ENCODE measurements around the gene CREBZF.
A peak's percentile ranks its signal among the peaks of the same experiment; 100 is the strongest.

The CREBZF gene

GRCh38 chr11:85661972-85662664 is 2.8 kb downstream of the CREBZF start:
- TF ChIP-seq ZNF121 (tag by site-specific recombination; IDR thresholded peaks at IDR 0.05) (no peak), PRDM6 (tag by site-specific recombination; IDR thresholded peaks at IDR 0.05) (peak; percentile 49)
- no peaks in the 10 kb centered on the region for H3K4me1 ChIP-seq (ENCODE audit: control insufficient read depth, insufficient read depth, low read length)
- H3K9me3 ChIP-seq (ENCODE audit: control insufficient read depth, insufficient read depth, low read depth, low read length) = no peaks in the 10 kb centered on the region
- peaks cover 23 to 67% of the 10 kb centered on the region in 2 experiments; a peak in 2 of 3 replicates for H3K36me3 ChIP-seq (ENCODE audit: control insufficient read depth in 2 of 2, insufficient read depth in 1 of 2, low read length in 2 of 2)
- no peak overlapping the region for H3K27ac ChIP-seq (ENCODE audit: extremely low read depth, low read depth, low read length)
- H3K4me3 ChIP-seq (ENCODE audit: low read depth, low read length) = peak overlapping the region; percentile 91
- POLR2A ChIA-PET = interaction anchor here (0.6 to 3.4 kb wide), 3 partner anchors 9 to 1193 kb away, joined by 3 to 16 read pairs (median 3); partner anchors contain the start of gene TMEM126B
- CTCF ChIA-PET = no interaction called here

DNA sequence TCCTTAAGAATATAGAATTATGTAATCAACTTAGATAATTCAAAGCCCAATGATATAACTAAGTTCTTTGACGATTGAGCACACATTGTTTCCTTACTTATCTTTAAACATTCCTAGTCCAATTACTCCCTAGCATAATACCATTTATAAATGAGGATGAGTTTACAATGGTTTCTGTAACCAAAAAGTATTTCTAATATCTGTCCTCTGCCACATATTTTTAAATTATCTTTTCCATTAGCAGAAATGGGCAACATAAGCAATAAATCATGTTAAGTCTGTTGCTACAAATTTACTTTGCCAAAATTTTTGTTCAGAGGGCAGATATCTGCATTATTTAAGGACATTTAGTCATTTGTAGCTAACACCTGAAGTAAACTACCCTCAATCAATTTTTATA is 6.7 kb downstream of the CREBZF start:
- TF ChIP-seq, protein P1, sequence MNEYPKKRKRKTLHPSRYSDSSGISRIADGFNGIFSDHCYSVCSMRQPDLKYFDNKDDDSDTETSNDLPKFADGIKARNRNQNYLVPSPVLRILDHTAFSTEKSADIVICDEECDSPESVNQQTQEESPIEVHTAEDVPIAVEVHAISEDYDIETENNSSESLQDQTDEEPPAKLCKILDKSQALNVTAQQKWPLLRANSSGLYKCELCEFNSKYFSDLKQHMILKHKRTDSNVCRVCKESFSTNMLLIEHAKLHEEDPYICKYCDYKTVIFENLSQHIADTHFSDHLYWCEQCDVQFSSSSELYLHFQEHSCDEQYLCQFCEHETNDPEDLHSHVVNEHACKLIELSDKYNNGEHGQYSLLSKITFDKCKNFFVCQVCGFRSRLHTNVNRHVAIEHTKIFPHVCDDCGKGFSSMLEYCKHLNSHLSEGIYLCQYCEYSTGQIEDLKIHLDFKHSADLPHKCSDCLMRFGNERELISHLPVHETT (tag by site-specific recombination; IDR thresholded peaks at IDR 0.05) = no peak
- TF ChIP-seq, protein P2, sequence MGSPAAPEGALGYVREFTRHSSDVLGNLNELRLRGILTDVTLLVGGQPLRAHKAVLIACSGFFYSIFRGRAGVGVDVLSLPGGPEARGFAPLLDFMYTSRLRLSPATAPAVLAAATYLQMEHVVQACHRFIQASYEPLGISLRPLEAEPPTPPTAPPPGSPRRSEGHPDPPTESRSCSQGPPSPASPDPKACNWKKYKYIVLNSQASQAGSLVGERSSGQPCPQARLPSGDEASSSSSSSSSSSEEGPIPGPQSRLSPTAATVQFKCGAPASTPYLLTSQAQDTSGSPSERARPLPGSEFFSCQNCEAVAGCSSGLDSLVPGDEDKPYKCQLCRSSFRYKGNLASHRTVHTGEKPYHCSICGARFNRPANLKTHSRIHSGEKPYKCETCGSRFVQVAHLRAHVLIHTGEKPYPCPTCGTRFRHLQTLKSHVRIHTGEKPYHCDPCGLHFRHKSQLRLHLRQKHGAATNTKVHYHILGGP (tag by site-specific recombination; IDR thresholded peaks at IDR 0.05) = no peak
- TF ChIP-seq MZF1 (tag by site-specific recombination; IDR thresholded peaks at IDR 0.05; ENCODE audit: borderline replicate concordance) (no peak), BCL11A (tag by site-specific recombination; IDR thresholded peaks at IDR 0.05; ENCODE audit: low read depth) (no peak)
- TF ChIP-seq, protein P3, sequence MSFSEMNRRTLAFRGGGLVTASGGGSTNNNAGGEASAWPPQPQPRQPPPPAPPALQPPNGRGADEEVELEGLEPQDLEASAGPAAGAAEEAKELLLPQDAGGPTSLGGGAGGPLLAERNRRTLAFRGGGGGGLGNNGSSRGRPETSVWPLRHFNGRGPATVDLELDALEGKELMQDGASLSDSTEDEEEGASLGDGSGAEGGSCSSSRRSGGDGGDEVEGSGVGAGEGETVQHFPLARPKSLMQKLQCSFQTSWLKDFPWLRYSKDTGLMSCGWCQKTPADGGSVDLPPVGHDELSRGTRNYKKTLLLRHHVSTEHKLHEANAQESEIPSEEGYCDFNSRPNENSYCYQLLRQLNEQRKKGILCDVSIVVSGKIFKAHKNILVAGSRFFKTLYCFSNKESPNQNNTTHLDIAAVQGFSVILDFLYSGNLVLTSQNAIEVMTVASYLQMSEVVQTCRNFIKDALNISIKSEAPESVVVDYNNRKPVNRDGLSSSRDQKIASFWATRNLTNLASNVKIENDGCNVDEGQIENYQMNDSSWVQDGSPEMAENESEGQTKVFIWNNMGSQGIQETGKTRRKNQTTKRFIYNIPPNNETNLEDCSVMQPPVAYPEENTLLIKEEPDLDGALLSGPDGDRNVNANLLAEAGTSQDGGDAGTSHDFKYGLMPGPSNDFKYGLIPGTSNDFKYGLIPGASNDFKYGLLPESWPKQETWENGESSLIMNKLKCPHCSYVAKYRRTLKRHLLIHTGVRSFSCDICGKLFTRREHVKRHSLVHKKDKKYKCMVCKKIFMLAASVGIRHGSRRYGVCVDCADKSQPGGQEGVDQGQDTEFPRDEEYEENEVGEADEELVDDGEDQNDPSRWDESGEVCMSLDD (tag by site-specific recombination; IDR thresholded peaks at IDR 0.05) = no peak
- TF ChIP-seq, protein P4, sequence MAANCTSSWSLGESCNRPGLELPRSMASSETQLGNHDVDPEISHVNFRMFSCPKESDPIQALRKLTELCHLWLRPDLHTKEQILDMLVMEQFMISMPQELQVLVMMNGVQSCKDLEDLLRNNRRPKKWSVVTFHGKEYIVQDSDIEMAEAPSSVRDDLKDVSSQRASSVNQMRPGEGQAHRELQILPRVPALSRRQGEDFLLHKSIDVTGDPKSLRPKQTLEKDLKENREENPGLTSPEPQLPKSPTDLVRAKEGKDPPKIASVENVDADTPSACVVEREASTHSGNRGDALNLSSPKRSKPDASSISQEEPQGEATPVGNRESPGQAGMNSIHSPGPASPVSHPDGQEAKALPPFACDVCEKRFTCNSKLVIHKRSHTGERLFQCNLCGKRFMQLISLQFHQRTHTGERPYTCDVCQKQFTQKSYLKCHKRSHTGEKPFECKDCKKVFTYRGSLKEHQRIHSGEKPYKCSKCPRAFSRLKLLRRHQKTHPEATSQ (tag by site-specific recombination; IDR thresholded peaks at IDR 0.05) = no peak
- POLR2A ChIA-PET = interaction anchor here (1.9 kb wide), 1 partner anchor 10 kb away, joined by 9 read pairs; the partner anchor contains the start of gene TMEM126A
- no peaks in the 10 kb centered on the region for H3K4me1 ChIP-seq (ENCODE audit: control insufficient read depth, insufficient read depth, low read length)
- H3K36me3 ChIP-seq (ENCODE audit: control insufficient read depth in 2 of 2, insufficient read depth in 1 of 2, low read length in 2 of 2) = peaks cover 25 to 92% of the 10 kb centered on the region in 2 experiments
- H3K9me3 ChIP-seq (ENCODE audit: control insufficient read depth, insufficient read depth, low read depth, low read length) = no peaks in the 10 kb centered on the region
- CTCF ChIA-PET = no interaction called here
- no peak overlapping the region for H3K4me3 ChIP-seq (ENCODE audit: low read depth, low read length)
- H3K27ac ChIP-seq (ENCODE audit: extremely low read depth, low read depth, low read length) = no peak overlapping the region

DNA sequence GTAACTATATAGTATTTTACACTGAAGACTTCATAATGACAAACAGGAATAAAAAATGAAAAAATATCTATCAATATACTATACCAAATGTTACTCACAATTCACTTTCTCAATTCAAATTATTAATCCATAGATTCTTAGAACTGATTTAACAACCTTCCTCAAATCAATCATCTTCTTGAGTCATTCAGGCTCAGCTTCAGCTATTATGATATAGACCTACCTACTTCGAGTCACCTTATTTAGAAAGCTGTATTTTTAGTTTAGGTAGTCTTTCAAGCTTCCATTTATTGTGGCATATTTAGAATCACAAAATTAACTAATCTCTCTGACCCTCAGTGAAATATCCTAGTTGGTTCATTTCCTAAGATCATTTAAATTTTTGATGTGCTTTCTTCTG is 8.2 kb downstream of the CREBZF start:
- H3K36me3 ChIP-seq (ENCODE audit: control insufficient read depth in 2 of 2, insufficient read depth in 1 of 2, low read length in 2 of 2) = peaks cover 25 to 83% of the 10 kb centered on the region in 2 experiments
- H3K9me3 ChIP-seq (ENCODE audit: control insufficient read depth, insufficient read depth, low read depth, low read length) = no peaks in the 10 kb centered on the region
- H3K4me1 ChIP-seq (ENCODE audit: control insufficient read depth, insufficient read depth, low read length) = no peaks in the 10 kb centered on the region
- H3K27ac ChIP-seq (ENCODE audit: extremely low read depth, low read depth, low read length) = no peak overlapping the region
- H3K4me3 ChIP-seq (ENCODE audit: low read depth, low read length) = no peak overlapping the region
- CTCF ChIA-PET = no interaction called here
- POLR2A ChIA-PET = interaction anchor here (1.9 kb wide), 1 partner anchor 9 kb away, joined by 9 read pairs; the partner anchor contains the start of gene TMEM126A
- TF ChIP-seq ZNF140 (tag by site-specific recombination; IDR thresholded peaks at IDR 0.05) (no peak), KLF1 (tag by site-specific recombination; IDR thresholded peaks at IDR 0.05) (no peak), BCL11A (tag by site-specific recombination; IDR thresholded peaks at IDR 0.05; ENCODE audit: low read depth) (no peak), ZNF521 (tag by site-specific recombination; IDR thresholded peaks at IDR 0.05) (no peak), GLI4 (tag by site-specific recombination; IDR thresholded peaks at IDR 0.05) (no peak), ZNF660 (tag by site-specific recombination; IDR thresholded peaks at IDR 0.05) (no peak)
- TF ChIP-seq, protein P5, sequence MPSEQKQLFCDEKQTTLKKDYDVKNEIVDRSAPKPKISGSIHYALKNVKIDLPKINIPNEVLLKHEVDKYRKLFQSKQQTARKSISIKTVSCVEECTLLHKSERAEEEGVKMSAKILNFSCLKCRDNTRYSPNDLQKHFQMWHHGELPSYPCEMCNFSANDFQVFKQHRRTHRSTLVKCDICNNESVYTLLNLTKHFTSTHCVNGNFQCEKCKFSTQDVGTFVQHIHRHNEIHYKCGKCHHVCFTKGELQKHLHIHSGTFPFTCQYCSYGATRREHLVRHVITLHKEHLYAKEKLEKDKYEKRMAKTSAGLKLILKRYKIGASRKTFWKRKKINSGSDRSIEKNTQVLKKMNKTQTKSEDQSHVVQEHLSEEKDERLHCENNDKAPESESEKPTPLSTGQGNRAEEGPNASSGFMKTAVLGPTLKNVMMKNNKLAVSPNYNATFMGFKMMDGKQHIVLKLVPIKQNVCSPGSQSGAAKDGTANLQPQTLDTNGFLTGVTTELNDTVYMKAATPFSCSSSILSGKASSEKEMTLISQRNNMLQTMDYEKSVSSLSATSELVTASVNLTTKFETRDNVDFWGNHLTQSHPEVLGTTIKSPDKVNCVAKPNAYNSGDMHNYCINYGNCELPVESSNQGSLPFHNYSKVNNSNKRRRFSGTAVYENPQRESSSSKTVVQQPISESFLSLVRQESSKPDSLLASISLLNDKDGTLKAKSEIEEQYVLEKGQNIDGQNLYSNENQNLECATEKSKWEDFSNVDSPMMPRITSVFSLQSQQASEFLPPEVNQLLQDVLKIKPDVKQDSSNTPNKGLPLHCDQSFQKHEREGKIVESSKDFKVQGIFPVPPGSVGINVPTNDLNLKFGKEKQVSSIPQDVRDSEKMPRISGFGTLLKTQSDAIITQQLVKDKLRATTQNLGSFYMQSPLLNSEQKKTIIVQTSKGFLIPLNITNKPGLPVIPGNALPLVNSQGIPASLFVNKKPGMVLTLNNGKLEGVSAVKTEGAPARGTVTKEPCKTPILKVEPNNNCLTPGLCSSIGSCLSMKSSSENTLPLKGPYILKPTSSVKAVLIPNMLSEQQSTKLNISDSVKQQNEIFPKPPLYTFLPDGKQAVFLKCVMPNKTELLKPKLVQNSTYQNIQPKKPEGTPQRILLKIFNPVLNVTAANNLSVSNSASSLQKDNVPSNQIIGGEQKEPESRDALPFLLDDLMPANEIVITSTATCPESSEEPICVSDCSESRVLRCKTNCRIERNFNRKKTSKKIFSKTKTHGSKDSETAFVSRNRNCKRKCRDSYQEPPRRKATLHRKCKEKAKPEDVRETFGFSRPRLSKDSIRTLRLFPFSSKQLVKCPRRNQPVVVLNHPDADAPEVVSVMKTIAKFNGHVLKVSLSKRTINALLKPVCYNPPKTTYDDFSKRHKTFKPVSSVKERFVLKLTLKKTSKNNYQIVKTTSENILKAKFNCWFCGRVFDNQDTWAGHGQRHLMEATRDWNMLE (tag by site-specific recombination; conservative IDR thresholded peaks at IDR 0.05; ENCODE audit: low read depth) = no peak

All from HEK293 (cell line).